ENCODE results near the gene TMC3.

The TMC3 gene

GRCh38 chr15:81346611-81347010 lies 27.4 kb downstream of the TMC3 start:
- no peak for DNase-seq (ENCODE audit: low read depth)

- DNase-seq (ENCODE audit: low read depth), result no peak
These were observed 30.6 kb downstream of the TMC3 start for GRCh38 chr15:81343371-81343770.

- DNase-seq (ENCODE audit: low read depth), result no peak
These were observed 32.7 kb downstream of the TMC3 start for GRCh38 chr15:81341351-81341750.

GRCh38 chr15:81339851-81340250 lies 34.2 kb downstream of the TMC3 start:
- DNase-seq (ENCODE audit: low read depth), result no peak

- no peak for DNase-seq (ENCODE audit: low read depth)
These were observed 34.7 kb downstream of the TMC3 start for GRCh38 chr15:81339321-81339720.

- DNase-seq (ENCODE audit: low read depth), result peak; percentile 94
These were observed 35.6 kb downstream of the TMC3 start for GRCh38 chr15:81338170-81339007.

- no peak for DNase-seq (ENCODE audit: low read depth)
These were observed 36.3 kb downstream of the TMC3 start for GRCh38 chr15:81337713-81338157.

- no peak for DNase-seq (ENCODE audit: low read depth)
These were observed 36.8 kb downstream of the TMC3 start for GRCh38 chr15:81337241-81337640.

GRCh38 chr15:81336568-81336967 lies 37.4 kb downstream of the TMC3 start:
- DNase-seq (ENCODE audit: low read depth), result peak; percentile 55

GRCh38 chr15:81335631-81336030 lies 38.4 kb downstream of the TMC3 start:
- no peak for DNase-seq (ENCODE audit: low read depth)

- DNase-seq (ENCODE audit: low read depth), result no peak
These were observed 39.1 kb downstream of the TMC3 start for GRCh38 chr15:81334768-81335435.

- DNase-seq (ENCODE audit: low read depth), result no peak
These were observed 40.6 kb downstream of the TMC3 start for GRCh38 chr15:81333363-81333762.

GRCh38 chr15:81332326-81332725 lies 41.7 kb downstream of the TMC3 start:
- DNase-seq (ENCODE audit: low read depth), result no peak

- no peak for DNase-seq (ENCODE audit: low read depth)
These were observed 42.4 kb downstream of the TMC3 start for GRCh38 chr15:81331600-81331999.

- peak; percentile 75 for DNase-seq (ENCODE audit: low read depth)
These were observed 42.9 kb downstream of the TMC3 start for GRCh38 chr15:81331141-81331540.

GRCh38 chr15:81330366-81331090 lies 43.5 kb downstream of the TMC3 start:
- no peak for DNase-seq (ENCODE audit: low read depth)

- DNase-seq (ENCODE audit: low read depth), result no peak
These were observed 44.6 kb downstream of the TMC3 start for GRCh38 chr15:81329446-81329845.

- peak; percentile 96 for DNase-seq (ENCODE audit: low read depth)
These were observed 46.5 kb downstream of the TMC3 start for GRCh38 chr15:81327516-81327915.

GRCh38 chr15:81326466-81327212 lies 47.4 kb downstream of the TMC3 start:
- DNase-seq (ENCODE audit: low read depth), result peak; percentile 46

GRCh38 chr15:81323944-81324881 lies 49.8 kb downstream of the TMC3 start, which contains the start of gene STARD5:
TSS of gene STARD5 (minus strand) at chr15:81324141. CDS start at chr15:81324099, 42 bp downstream.
- DNase-seq (ENCODE audit: low read depth), result peak; percentile 98

GRCh38 chr15:81323559-81323943 lies 50.5 kb downstream of the TMC3 start:
- DNase-seq (ENCODE audit: low read depth), result no peak

All from iris pigment epithelial cell (primary cell).